GM21786 (cell line): ENCODE results near the gene SLC25A1.

Experiments used
- ATAC-seq: cut with Tn5 transposase; IDR thresholded peaks from one replicate; pipeline ENCODE4 v1.9.1; 2021; ENCODE audit not compliant: unreplicated experiment

Gene SLC25A1

GRCh38 chr22:19139974-19140373, 38.6 kb downstream of the SLC25A1 start:
- no peak for ATAC-seq

- ATAC-seq = no peak
These were observed 39.6 kb downstream of the SLC25A1 start for GRCh38 chr22:19139001-19139356.

- ATAC-seq = no peak
These were observed 40.1 kb downstream of the SLC25A1 start for GRCh38 chr22:19138217-19139000.

- ATAC-seq = no peak
These were observed 40.9 kb downstream of the SLC25A1 start for GRCh38 chr22:19137384-19138216.

GRCh38 chr22:19136915-19137314, 41.6 kb downstream of the SLC25A1 start:
- no peak for ATAC-seq

- no peak for ATAC-seq
These were observed 43.7 kb downstream of the SLC25A1 start for GRCh38 chr22:19134874-19135273.

GRCh38 chr22:19134176-19134831, 44.2 kb downstream of the SLC25A1 start:
- no peak for ATAC-seq

GRCh38 chr22:19133561-19133960, 45.0 kb downstream of the SLC25A1 start:
- ATAC-seq = no peak

GRCh38 chr22:19132693-19133400, 45.7 kb downstream of the SLC25A1 start:
- no peak for ATAC-seq

GRCh38 chr22:19132153-19132552, 46.4 kb downstream of the SLC25A1 start:
- no peak for ATAC-seq

- no peak for ATAC-seq
These were observed 46.9 kb downstream of the SLC25A1 start for GRCh38 chr22:19131685-19132015.

- no peak for ATAC-seq
These were observed 47.4 kb downstream of the SLC25A1 start, which contains the start of gene TSSK2 for GRCh38 chr22:19130959-19131684. TSSK2 (plus strand) TSS chr22:19131308; CDS start chr22:19131400, 92 bp downstream.

- no peak for ATAC-seq
These were observed 48.7 kb downstream of the SLC25A1 start for GRCh38 chr22:19129871-19130270.

GRCh38 chr22:19128946-19129727, 49.4 kb downstream of the SLC25A1 start:
- no peak for ATAC-seq

- no peak for ATAC-seq
These were observed 50.5 kb downstream of the SLC25A1 start for GRCh38 chr22:19128009-19128401.

- ATAC-seq = no peak
These were observed 51.1 kb downstream of the SLC25A1 start for GRCh38 chr22:19127329-19128008.

- no peak for ATAC-seq
These were observed 51.9 kb downstream of the SLC25A1 start for GRCh38 chr22:19126309-19127273.
